HG03571 (cell line): ENCODE measurements around the gene PGAP3.

Experiments
- ATAC-seq: cut with Tn5 transposase; IDR thresholded peaks from one replicate; pipeline ENCODE4 v1.9.1; 2021; ENCODE audit not compliant: unreplicated experiment

The PGAP3 gene

DNA sequence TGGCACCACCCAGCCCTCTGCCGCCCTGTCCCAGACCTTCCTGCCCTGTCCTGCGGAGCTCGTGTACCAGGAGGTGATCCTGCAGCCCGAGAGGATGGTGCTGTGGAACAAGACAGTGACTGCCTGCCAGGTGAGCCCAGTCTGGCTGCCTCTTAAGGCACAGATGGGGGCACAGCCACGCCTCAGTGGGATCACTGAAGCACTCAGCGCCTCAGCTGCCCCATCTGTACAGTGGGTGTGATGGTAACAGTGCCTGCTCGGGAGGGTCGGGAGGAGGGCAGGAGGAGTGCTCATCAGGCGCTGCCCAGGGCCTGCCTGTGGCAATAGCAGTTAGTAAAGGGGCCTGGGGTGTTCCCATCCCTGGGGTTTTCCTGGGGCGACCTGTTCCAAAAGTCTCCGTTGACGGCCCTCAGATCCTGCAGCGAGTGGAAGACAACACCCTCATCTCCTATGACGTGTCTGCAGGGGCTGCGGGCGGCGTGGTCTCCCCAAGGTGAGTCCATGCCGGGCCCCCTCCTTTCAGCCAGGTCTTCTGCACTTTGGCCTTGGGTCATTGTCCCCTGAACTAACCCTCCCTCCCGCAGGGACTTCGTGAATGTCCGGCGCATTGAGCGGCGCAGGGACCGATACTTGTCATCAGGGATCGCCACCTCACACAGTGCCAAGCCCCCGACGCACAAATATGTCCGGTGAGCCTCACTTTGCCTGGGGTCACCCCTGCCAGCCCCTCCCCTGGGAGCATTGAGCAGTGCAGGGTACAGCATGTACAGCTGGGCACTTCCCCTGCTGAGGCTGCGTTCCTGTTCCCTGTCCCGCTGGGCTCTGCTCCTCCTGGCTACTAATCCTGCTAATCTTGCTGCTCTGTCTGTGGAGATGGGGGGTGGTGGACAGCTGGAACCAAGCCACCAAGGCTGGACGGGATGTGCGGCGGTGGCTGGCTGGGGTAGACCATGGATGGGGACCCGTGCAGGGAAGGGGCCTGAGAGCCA is 27.2 kb downstream of the PGAP3 start:
- ATAC-seq, result no peak

DNA sequence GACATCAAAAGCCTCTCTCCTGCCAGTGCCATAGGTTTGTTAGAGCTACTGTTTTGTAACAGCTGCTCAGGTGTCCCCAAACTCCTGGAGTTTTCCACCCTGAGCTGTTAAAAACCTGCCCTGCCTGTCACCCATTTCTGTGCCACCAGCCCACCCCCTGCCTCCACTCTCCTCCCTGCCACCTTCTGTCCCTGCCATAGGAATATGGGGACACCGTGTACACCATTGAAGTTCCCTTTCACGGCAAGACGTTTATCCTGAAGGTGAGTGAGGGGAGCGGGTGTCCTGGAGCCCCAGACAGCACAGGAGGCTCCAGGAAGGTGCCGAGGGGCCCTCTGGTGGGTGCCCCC is 27.9 kb downstream of the PGAP3 start:
- ATAC-seq, result no peak

DNA sequence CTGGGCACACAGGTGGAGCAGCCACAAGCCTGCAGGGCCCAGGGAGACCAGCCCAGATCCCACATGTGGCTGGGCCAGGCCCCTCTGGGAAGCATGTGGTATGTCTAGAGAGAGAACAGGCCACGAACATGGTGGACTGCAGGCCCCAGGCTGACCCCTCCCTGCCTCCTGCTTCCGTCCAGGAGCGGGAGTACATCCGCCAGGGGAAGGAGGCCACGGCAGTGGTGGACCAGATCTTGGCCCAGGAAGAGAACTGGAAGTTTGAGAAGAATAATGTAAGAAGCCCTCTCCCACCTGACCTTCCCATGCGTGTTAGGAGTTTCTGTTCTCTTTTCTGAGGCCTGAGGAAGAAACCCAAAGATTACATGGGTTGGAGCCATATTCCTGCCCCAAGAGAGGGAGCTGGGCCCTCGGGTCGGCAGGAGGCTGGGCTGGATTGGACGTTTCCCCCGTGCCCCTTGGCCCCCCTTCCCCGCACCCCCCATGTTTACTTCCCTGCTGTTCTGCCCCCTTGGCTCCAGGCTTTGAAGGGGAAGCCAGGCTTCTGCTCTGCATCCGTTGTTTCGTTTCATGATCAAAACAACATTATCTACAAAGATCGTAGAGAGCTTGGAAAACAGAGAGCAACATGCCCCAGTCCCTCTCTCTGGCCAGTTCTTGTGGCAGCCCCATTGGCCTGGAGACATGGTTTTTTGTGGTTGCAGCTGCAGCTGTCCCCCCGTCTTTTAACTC is 28.4 kb downstream of the PGAP3 start:
- ATAC-seq, result no peak

DNA sequence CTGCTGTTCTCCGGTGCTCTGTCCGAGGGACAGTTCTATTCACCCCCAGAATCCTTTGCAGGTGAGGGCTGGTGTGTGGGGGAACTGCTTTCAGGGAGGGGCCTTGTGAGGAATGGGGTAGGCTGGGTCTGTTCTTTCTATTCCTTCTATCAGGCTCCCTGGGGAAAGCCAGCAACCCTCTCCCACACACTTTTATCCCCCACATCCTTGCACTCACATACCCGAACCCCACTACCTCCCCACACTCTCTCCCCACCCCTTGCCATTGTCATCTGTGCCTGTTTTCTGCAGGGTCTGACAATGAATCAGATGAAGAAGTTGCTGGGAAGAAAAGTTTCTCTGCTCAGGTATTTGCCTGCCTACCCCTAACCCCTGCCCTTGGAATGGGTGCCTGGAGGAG is 29.1 kb downstream of the PGAP3 start:
- ATAC-seq, result no peak

DNA sequence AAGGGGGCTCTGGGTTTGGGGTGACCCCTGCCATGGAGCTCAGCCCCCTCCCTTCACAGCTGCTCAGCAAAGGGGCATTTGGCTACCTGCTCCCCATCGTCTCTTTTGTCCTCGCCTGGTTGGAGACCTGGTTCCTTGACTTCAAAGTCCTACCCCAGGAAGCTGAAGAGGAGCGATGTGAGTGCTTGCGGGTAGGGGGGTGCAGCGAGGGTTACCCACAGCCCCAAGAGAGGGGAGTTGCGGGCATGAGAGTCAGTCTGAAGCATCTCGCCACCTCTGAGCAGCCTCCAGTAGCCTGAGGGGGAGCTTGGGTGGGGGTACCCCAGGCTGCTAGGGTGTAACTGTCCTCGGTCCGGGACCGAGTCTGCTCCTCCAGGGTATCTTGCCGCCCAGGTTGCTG is 29.5 kb downstream of the PGAP3 start:
- no peak for ATAC-seq

DNA sequence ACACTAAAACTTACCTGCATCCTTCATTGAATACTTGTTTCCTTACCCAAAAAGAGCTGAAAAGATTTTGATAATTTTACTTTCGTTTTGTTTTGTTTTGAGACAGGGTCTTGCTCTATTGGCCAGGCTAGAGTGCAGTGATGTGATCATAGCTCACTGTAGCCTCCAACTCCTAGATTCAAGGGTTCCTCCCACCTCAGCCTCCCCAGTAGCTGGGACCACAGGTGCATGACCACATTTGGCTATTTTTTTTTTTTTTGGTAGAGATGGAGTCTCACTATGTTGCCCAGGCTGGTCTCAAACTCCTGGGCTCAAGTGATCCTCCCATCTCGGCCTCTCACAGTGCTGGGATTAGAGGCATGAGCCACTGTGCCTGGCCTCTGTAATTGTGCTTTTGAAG is 32.8 kb downstream of the PGAP3 start:
- no peak for ATAC-seq

DNA sequence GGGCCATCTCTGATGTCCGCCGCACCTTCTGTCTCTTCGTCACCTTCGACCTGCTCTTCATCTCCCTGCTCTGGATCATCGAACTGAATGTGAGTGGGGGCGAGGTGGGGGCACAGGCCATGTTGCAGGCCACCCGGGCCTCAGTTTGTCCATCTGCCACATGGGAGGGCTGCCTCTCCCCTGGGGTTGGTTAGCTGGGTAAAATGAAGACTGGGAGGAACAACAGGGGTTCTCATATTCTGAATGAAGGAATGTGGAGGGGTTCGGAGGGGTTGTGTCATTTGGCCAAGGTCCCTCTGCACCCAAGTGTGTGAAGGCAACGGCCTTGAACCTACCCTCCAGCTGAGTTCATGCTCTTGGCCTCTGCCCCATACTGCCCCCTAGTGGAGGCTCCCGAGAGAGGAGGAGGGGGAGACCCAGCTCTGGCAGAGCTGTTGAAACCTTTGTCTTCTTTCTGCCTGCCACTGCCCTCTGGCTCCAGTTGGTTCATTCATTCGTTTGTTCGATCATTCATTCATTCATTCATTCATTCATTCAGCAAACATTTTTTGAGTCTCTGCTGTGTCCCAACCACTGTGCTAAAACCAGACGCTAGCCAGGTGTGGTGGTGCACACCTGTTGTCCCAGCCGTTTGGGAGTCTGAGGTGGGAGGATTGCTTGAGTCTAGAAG is 34.1 kb downstream of the PGAP3 start:
- ATAC-seq, result no peak

DNA sequence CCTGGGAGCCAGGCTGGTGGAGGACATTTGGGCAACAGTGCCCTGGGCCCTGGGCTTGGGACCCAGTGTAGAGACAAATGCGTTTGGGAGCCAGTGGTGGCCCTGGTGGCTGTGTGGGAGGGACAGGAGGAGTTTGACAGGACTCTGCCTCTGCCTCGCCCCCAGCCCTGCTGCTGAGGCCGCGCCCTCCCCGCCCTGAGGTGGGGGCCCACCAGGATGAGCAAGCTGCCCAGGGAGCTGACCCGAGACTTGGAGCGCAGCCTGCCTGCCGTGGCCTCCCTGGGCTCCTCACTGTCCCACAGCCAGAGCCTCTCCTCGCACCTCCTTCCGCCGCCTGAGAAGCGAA is 34.6 kb downstream of the PGAP3 start:
- no peak for ATAC-seq

DNA sequence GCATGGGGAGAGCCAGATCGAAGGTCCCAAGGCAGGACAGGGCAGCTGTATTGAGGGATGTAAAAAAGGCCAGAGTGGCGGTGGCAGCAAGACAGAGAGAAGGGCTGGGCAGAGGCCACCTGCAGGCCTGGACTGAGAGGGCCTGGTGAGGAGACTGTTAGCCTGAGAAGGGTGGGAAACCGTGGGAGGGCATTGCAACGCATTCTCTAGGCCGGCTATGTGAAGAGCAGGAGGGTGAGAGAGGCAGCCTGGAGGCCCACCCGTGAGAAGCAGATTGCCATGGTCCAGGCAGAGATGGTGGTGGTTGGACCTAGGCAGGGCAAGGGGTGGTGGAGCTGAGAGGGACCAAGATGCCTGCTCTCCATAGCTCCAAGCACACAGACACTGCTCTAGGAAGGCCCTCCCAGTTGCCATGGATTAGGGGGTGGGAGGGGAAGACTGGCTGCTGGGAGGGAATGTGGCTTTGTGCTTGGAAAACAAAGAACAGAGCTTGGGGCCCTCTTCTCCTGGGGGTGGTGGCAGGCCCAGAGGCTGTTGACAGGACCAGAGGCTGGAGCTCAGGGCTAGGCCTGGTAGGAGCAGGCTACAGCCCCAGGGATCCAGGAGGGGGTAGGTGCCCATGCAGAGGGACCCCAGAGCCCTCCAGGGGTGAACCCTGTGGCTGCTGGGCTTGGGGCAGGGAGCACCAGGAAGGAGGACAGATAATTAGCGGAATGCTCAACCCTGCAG is 35.1 kb downstream of the PGAP3 start:
- no peak for ATAC-seq

DNA sequence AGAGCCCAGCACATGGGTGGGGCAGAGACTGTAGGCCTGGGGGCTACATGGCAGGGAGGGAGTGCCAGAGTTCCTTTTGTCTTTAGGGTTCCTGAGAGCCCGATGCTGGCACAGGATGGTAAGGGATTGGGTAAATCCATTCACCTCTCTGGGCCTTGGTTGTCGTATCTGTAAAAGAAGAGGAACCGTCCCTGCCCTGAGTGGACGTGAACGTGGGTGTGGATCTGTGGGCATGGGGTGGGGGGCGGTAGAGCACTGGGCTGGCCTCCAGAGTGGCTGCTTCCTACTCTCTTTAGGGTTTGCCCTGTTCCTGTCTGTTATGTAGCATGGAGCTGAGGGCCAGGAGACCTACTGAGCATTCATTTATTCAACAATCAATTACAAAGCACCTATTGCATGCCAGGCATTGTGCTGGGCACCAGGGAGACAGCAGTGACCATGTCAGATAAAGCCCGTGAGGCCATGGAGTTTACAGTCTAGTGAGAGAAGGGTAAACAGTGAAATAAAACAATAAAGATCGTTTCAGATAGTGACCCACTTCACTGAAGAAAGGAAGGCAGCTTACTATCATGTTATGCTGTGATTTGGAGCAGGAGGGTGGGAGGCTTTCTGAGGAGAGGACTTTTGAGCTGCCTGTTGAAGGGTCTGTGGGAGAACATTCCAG is 35.8 kb downstream of the PGAP3 start:
- ATAC-seq, result no peak

DNA sequence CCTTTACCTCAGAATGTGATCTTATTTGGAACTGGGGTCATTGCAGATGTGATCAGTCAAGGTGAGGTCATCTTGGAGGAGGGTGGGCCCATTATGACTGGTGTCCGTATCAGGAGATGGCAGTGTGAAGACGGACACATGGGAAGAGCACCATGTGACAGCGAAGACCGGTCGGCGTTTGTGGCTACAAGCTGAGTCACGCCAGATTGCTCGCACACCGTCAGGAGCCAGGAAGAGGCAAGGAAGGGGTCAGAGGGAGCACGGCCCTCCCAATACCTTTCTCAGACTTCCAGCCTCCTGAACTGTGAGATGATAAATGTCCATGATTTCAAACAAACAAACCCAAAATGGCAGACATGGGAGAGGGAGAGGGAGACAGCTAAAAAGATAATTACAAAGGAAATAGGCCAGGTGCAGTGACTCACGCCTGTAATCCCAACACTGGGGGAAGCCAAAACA is 37.7 kb downstream of the PGAP3 start:
- ATAC-seq, result no peak

DNA sequence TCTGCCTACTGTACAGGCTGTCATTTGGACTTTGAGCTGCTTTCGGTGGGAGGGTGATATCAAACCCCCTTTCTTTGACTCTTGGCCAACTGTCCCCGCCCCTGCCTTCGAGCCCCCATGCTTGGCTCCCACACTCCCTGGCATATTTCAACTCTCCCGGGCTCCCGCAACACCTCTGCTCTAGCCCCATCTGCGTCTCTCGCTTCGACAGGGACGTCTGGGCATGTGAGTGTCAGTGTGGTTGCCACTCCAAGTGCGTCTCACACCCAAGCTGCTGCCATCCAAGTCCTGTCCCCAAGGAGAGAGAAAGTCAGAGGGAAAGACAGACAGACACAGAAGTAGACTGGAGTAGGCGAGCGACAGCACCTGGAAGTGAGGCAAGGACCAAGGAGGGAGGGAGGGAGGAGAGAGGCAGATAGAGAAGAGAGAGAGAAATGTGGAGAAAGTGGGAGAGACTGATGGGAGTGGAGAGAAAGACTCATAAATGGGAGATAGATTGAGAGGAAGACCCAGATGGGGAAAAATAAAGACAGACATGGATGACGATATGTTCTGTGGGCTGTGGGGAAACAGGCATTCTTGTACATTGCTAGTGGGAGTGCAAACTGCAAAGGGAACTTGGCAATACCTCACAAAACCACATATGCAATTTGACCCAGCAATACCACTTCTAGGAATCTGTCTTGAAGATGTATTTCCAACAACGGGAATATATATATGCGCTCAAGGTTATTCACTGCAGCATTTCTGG is 39.1 kb downstream of the PGAP3 start:
- no peak for ATAC-seq

DNA sequence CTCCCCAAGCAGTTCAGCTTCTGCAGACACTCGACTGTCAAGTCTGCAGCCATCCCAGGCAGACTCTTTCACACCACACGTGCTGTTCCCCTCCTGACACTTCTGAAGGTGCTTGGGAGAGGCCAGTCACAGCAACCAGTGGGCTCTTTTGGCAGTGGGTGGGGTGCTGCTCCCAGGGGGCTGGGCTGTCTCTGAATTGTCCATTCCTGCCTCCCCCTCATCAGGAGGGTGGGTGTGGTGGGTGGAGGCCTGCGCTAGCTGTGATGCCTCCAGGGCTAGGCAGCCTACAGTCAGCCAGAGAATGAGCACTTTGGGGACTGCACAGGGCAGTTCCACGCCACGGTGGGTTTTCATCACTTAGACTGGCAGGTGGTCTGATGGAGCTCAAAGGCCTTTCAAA is 40.6 kb downstream of the PGAP3 start:
- no peak for ATAC-seq

DNA sequence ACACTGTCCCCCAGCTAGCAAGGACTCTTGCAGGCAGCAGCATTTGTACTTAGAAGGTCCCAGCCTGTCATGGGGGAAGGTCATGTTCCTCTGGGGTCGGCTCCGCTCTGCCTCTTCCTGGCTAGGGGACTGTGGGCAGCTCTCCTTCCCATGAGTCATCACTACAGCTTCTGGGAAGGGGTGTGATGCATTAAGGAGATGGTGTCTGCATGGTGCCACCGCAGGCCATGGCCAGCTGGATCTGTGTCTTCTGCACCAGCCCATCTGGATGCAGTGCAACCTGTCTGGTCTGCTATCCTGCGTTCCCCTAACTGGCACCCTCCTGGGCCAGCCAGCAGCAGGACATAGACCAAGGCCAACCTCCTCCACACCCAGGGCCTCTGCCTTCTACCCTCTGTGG is 44.6 kb downstream of the PGAP3 start:
- no peak for ATAC-seq

DNA sequence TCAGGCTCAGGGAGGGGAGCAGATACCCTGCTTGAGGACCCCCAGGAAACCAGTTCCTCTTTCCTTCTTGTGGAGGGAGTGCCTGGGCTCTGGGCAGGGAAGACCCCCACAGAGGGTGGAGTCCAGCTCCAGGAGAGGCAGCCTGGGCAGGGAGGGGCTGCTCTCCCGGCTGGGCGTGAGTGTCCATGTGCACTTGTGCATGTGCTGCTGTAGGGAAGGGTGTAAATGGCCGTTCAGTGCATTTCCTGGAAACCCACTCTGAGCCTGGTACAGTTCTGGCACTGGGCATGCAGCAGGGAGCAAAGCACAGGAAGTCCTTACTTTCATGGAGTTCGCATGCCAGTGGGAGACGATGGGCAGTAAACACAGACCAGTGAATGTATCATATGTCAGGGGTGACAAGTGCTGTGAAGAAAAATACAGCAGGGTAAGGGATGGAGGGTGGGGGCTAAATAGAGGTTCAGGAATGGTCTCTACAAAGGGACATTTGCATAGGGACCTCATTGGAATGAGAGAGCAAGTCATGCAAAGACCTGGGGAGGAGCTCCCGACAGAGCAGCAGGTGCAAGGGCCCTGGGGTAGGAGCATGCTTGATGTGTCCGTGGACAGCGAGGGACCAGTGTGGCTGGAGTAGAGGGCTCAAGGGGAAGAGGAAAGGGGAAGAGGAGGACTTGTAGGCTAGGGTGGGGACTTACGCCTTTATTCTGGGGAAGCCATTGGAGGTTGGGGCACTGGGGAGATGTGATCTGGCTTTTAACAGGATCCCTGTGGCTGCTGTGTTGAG is 45.4 kb downstream of the PGAP3 start:
- no peak for ATAC-seq

DNA sequence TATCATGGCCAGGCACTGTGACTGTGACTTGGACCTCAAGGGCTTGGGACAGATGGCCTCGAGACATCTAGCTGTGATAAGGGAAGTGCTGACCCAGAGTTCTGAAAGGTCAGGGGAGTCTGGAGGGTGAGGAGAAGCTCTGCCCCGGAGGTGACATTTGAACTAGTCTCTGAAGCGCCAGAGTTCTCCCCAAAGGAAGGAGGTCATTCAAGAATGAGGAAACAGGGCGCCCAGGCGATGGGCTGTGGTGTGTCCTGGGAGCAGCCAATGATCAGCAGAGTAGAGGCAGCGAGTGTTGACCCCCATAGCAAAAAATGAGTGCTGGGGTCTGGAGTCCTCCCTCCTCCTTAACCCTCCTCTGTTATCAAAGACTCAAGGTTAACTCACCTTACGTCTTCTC is 46.0 kb downstream of the PGAP3 start:
- no peak for ATAC-seq

DNA sequence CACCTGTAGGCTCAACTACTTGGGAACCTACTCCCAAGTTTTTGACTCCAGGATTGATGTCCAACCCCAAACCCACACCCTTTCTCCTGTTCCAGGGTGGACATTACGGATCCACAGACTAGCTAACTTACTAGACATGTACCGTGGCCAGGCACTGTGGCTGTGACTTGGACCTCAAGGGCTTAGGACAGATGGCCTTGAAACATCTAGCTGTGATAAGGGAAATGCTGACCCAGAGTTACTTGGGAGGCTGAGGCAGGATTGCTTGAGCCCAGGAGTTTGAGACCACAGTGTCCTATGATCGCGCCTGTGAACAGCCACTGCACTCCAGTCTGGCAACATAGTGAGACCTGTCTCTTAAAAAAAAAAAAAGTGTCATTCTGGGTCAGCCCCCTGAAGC is 46.8 kb downstream of the PGAP3 start:
- no peak for ATAC-seq

DNA sequence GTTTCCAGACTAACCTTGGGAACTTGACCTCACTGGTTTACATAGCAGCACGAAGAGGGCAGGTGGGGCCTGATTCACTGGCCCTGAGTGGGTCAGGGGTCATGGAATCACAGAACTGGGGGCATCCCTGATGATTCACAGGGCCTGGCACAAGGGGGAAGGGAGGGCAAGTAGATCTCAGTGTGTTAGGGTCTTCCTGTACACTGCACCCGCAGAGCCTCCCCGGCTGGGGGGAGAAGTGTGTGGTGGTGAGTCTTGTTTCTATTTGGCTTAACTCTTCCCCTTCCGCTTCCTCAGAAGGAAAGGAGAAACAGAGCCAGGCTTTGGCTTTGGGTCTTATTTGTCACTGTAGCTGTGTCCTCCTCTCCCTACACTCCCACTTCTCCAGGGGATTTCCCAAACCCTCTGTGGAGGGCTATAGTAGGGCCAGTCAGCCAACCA is 47.2 kb downstream of the PGAP3 start:
- no peak for ATAC-seq
